ENCODE results near the gene PCDHAC2.

The PCDHAC2 gene

GRCh38 chr5:140926443-140927227, 39.6 kb upstream of the PCDHAC2 start:
- Histone ChIP-seq H4K20me1 (ENCODE audit: insufficient read depth, low read length) (no peaks in the 10 kb centered on the region), H3K4me2 (ENCODE audit: low read length) (no peak overlapping the region), H3K4me3 (ENCODE audit: low read length) (no peak overlapping the region), H3K9ac (ENCODE audit: low read length) (no peak overlapping the region), H2AFZ (ENCODE audit: low read depth, low read length) (no peak overlapping the region), H3K27ac (ENCODE audit: low read length) (no peak overlapping the region), H3K27me3 (ENCODE audit: low read depth, low read length) (no peaks in the 10 kb centered on the region), H3K79me2 (ENCODE audit: low read length) (no peaks in the 10 kb centered on the region), H3K36me3 (replicated peaks; ENCODE audit: low read depth, low read length) (no peaks in the 10 kb centered on the region), H3K9me3 (ENCODE audit: insufficient read depth, low read length) (no peaks in the 10 kb centered on the region), H3K4me1 (ENCODE audit: low read length) (no peaks in the 10 kb centered on the region)
- no peak for TF ChIP-seq EZH2phosphoT487 (IDR thresholded peaks at IDR 0.05; ENCODE audit: low read depth)

GRCh38 chr5:140927228-140927573, 39.1 kb upstream of the PCDHAC2 start:
- Histone ChIP-seq H3K27me3 (ENCODE audit: low read depth, low read length) (no peaks in the 10 kb centered on the region), H3K27ac (ENCODE audit: low read length) (no peak overlapping the region), H3K79me2 (ENCODE audit: low read length) (no peaks in the 10 kb centered on the region), H4K20me1 (ENCODE audit: insufficient read depth, low read length) (no peaks in the 10 kb centered on the region), H3K36me3 (replicated peaks; ENCODE audit: low read depth, low read length) (no peaks in the 10 kb centered on the region), H2AFZ (ENCODE audit: low read depth, low read length) (no peak overlapping the region), H3K4me1 (ENCODE audit: low read length) (no peaks in the 10 kb centered on the region), H3K4me2 (ENCODE audit: low read length) (no peak overlapping the region), H3K4me3 (ENCODE audit: low read length) (no peak overlapping the region), H3K9me3 (ENCODE audit: insufficient read depth, low read length) (no peaks in the 10 kb centered on the region), H3K9ac (ENCODE audit: low read length) (no peak overlapping the region)
- TF ChIP-seq CTCF (IDR thresholded peaks at IDR 0.05; ENCODE audit: low read depth, low read length) (no peak), EZH2phosphoT487 (IDR thresholded peaks at IDR 0.05; ENCODE audit: low read depth) (no peak)

GRCh38 chr5:140934964-140935606, 31.2 kb upstream of the PCDHAC2 start:
- H3K4me1 ChIP-seq (ENCODE audit: low read length), result no peaks in the 10 kb centered on the region
- H3K27me3 ChIP-seq (ENCODE audit: low read depth, low read length), result no peaks in the 10 kb centered on the region
- no peak overlapping the region for H3K4me2 ChIP-seq (ENCODE audit: low read length)
- TF ChIP-seq CTCF (IDR thresholded peaks at IDR 0.05; ENCODE audit: low read depth, low read length) (no peak), EZH2phosphoT487 (IDR thresholded peaks at IDR 0.05; ENCODE audit: low read depth) (no peak)
- H3K79me2 ChIP-seq (ENCODE audit: low read length), result no peaks in the 10 kb centered on the region
- no peak overlapping the region for H2AFZ ChIP-seq (ENCODE audit: low read depth, low read length)
- no peaks in the 10 kb centered on the region for H3K36me3 ChIP-seq (replicated peaks; ENCODE audit: low read depth, low read length)
- H3K9ac ChIP-seq (ENCODE audit: low read length), result no peak overlapping the region
- no peak overlapping the region for H3K4me3 ChIP-seq (ENCODE audit: low read length)
- no peaks in the 10 kb centered on the region for H4K20me1 ChIP-seq (ENCODE audit: insufficient read depth, low read length)
- H3K9me3 ChIP-seq (ENCODE audit: insufficient read depth, low read length), result no peaks in the 10 kb centered on the region
- H3K27ac ChIP-seq (ENCODE audit: low read length), result no peak overlapping the region

- Histone ChIP-seq H4K20me1 (ENCODE audit: insufficient read depth, low read length) (no peaks in the 10 kb centered on the region), H3K9ac (ENCODE audit: low read length) (no peak overlapping the region), H3K79me2 (ENCODE audit: low read length) (no peaks in the 10 kb centered on the region), H3K4me2 (ENCODE audit: low read length) (no peak overlapping the region), H2AFZ (ENCODE audit: low read depth, low read length) (no peak overlapping the region), H3K4me1 (ENCODE audit: low read length) (no peaks in the 10 kb centered on the region), H3K4me3 (ENCODE audit: low read length) (no peak overlapping the region), H3K36me3 (replicated peaks; ENCODE audit: low read depth, low read length) (no peaks in the 10 kb centered on the region), H3K9me3 (ENCODE audit: insufficient read depth, low read length) (no peaks in the 10 kb centered on the region), H3K27me3 (ENCODE audit: low read depth, low read length) (no peaks in the 10 kb centered on the region), H3K27ac (ENCODE audit: low read length) (no peak overlapping the region)
- no peak for TF ChIP-seq CTCF (IDR thresholded peaks at IDR 0.05; ENCODE audit: low read depth, low read length)
- TF ChIP-seq EZH2phosphoT487 (IDR thresholded peaks at IDR 0.05; ENCODE audit: low read depth), result no peak
Observed at GRCh38 chr5:140946578-140946977, 19.7 kb upstream of the PCDHAC2 start.

All from OCI-LY3 (cell line).